CD4-positive, alpha-beta T cell treated with Interleukin-1 beta for 1 hour (primary cell): ENCODE results near the gene NR0B2.
A peak's percentile ranks its signal among the peaks of the same experiment; 100 is the strongest.
"Not testable (repeated sequence)": the region's sequence is repeated elsewhere in the genome, so short reads cannot be mapped to it uniquely, and the experiment has no call there.

Experiments
- DNase-seq, 2 donors: peaks; one replicate each; pipeline ENCODE4 v3.0.0-alpha.2; 2020 to 2022

Gene NR0B2, protein sequence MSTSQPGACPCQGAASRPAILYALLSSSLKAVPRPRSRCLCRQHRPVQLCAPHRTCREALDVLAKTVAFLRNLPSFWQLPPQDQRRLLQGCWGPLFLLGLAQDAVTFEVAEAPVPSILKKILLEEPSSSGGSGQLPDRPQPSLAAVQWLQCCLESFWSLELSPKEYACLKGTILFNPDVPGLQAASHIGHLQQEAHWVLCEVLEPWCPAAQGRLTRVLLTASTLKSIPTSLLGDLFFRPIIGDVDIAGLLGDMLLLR

DNA sequence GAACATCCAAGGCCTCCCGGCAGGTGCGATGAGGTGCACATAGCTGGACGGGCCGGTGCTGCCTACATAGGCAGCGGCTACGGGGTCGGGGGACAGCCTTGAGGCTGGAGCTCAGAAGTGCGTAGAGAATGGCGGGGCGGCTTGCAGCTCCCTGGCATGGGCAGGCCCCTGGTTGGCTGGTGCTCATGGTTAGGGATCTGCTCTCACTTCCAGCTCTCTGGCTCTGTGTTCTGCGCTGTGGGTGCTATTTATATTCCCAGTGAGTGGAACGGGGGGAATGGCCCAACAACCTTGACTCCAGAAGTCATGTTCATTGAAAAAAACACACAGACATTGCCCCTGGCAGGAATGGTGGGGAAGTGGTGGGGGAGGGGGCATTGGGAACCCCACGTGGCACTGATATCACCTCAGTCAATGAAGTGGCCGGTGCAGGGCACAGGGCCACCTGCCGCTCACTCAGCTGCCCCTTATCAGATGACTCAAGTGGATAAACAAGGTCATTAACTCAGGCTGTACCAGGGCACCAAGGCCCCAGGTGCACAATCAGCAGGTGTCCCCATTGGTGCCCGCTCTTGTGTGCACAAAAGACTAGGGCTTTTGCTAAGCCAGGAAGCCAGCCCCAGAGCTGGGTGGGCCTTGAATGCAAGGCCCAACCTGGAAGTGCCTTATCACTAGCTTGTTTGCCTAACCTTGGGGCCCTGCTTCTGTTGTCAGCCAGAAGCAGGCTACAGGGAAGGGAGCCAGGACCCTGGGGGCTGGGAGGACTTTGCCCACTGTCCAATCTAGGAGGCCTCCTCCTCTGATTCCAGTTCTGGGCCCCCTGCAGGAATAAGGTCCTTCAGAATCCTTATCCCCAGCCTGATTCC, at the start of gene NR0B2:
Gene NR0B2 (minus strand): TSS at position 222 of the 866 bp plus-strand sequence. CDS start 35 bp downstream, at position 187.
- DNase-seq = no peak

DNA sequence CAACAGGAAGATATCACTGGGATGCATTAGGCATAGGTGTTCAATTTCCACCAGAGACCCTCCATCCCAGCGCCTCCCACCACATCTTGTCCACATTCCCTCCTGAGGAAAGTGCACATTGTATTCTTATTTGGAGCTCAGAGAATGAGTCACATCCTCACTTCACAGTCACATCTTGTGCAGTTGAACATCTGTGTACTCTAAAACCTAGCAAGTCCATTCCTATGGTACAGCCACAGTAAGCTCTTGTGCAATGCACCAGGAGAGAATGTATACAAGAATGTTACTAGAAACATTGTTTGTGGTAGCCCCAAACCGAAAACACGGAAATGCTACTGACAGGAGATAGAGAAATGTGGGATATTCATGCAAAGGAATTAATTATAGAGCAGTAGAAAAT, 48.1 kb upstream of the NR0B2 start:
- no peak for DNase-seq

DNA sequence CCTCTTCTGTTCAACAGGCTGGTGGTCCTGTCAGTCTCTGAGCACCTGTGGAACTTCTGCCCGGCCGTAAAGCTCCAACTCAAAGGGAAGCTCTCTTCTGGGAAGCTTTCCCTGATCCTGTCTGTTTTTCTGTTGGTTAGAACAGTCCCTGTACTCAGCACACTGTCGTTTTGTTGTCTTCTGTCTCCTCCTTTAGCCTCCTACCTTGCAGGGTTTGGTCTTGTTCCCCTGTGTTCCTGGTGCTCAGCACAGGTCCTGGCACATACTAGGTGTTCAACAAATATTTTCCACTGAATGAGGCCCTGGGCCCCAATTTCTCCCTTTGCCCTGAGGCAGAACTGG, 46.8 kb upstream of the NR0B2 start:
- DNase-seq = no peak

DNA sequence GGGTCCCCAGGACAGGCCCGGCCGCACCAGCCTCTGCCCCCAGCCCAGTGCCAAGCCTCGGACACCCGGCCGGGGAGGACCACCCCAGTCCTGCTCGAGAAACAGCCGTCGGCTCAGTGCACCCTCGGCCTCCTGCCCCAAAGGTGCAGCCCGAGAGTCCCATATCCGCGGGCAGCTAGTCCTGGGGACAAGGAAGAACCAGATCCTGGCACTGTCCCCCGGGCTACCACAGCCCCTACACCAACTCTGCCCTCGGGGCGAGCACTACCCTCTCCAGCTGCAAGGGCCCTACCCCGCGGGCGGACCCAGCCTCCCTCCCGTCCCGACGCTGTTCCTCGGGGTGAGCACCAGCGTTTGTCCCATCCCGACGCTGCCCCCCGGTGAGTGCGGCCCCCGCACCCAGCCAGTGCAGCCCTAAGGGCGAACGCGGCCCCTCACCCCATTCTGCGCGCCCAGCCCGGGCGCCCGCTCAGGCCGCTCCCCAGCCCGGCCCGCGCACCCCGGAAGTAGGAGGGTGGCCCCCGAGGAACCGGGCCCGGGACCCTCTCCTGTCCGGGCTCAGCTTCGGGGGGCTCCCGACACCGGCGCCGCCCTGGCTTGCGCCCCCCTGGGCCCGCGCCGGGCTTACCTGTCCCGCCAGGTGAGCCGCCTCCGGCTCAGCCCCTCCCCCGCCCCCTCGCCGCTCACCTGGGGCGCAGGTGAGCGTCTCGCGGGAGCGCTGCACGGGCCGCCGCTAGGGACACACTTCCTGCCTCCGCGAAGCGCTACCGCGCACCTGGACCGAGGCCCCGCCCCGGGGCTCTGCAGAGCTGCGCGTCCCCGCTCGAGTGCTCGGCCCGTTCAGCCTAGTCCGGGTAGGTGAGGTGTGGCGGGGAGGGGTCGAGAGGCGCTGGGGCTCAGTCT, 46.2 kb upstream of the NR0B2 start, which contains the start of gene KDF1:
Gene KDF1 (minus strand): TSS at position 747 of the 903 bp plus-strand sequence. CDS start 8,088 bp downstream, outside the sequence.
- peak; percentile 66 to 67 for DNase-seq

DNA sequence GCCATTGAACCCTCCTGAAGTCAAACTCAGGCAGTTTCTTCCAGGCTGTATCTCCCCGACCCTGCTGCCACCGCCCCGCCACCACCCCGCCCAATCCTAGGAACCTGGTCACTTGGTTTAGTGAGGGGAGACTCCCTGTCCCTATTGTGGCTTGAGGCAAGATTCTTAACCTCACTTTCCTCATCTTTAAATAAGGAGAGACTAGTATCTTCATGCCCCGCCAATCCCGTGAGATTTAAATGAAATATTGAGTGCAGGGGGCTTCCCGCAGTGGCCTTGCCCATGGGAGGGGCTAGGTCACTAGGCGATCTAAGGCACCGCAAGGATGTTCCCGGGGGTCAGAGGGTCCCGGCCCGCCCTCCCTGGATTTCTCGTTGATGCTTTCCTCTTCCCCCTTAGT, 45.5 kb upstream of the NR0B2 start:
- DNase-seq = no peak

DNA sequence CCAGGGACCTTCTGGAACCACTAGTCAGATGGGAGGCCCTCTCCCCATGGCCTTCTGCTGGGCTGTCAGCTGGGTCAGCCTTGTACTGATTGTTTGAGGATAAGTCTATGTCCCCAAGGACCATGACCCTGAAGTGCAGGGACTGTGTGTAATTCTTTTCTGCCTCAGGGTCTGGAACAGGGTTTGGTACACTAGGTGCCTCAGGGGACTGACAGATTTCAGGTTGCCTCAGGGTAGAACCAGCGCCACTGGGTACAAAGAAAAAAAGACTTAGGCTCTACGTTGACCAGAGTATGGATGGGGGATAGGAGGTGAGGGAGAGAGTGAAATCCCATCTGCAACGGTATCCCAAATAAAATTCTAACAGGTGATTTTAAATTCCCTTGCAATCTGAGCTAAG, 43.5 kb upstream of the NR0B2 start:
- no peak for DNase-seq

DNA sequence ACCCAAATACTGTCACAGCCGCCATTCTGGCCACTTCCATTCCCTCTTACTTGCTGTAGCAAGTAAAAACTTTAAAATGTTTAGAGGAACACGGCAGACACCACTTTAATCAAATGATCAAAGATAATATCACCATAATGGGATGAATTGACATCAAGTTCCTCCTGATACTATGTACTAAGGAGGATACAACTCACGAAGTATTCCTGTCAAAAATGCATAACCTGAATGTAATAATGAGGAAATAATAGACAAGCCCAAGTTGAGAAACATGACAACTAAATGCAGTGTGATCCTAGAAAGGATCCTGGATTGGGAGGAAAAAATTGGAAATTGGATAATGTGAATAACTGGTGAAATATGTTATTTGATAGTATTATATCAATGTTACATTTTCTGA, 42.5 kb upstream of the NR0B2 start:
- no peak for DNase-seq

DNA sequence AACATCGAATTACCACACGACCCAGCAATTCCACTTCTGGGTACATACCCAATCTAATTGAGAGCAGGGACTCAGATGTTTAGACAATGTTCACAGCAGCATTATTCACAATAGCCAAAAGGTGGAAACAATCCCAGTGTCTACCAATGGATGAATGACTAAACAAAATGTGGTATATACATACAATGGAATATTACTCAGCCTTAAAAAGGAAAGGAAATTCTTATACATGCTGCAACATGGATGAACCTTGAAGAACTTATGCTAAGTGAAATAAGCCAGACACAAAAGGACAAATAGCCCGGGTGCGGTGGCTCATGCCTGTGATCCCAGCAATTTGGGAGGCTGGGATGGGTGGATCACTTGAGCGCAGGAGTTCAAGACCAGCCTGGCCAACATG, 39.6 kb upstream of the NR0B2 start:
- DNase-seq = no peak

DNA sequence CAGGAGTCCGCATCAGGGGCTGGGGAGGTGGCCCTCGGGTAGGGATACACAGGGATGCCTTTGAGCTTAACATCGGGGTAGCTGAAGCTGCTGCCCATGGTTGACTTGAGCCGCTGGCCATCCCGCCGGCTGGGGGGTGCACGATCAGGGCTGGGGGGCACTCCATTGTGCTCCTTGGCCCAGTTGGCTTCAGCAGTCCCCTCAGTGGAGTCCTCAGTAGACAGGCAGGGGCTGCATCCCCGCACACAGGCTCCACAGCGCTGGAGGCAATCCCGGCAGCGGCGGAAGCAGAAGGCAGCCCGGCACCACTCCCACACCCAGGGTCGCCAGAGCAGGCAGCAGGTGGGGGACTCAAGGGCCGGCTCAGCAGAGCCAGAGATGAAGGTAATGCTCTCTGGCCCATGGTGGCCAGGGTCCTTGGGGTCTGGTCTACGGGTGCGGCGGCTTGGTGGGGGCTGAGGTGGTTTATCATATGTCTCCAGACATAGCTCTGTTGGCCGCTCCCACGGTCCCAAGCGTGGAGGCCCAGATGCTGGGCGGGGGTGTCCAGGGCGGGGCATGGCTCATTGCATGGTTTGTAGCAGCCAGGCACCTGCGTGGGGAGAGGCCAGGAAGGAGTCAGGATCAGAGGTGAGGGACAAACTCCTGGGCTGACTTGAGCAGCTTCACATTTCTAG, 38.2 kb upstream of the NR0B2 start:
- DNase-seq = no peak

DNA sequence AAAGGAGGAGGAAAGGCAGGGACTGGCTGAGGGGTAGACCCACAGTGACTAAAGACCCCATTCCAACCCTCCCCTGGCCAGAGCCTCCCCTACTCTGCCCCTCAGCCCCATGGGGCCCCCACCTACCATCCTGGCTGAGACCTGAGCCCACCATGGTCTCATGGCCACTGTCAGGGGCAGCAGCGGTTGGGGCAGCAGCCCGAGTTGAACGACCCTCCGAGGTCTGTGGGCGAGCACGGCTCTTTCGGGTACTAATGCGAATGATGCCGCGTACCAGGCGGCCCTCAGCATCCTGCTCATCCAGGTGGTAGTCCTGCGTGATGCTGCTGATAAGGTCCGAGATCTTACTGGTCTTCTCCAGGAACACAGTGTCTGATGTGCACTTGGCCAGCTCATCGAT, 37.4 kb upstream of the NR0B2 start:
- no peak for DNase-seq

DNA sequence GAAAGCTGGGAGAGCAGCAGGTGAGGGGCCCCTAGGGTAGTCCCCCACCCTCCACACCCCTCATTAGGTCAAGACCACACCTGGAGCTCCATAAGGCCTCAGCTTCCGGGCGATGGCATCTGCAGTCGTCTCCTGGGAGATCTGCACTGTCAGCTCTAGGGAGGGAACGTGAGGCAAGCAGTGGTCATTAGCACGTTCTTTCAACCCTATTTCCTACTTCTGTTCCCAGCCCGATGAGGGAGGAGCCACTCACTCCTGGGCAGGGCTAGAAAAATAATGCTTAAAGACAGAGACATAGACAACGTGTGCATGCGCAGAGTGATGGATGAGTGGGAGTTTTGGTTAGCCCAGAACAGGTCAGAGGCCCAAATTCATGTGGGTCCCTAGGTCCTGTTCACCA, 36.8 kb upstream of the NR0B2 start:
- no peak for DNase-seq

DNA sequence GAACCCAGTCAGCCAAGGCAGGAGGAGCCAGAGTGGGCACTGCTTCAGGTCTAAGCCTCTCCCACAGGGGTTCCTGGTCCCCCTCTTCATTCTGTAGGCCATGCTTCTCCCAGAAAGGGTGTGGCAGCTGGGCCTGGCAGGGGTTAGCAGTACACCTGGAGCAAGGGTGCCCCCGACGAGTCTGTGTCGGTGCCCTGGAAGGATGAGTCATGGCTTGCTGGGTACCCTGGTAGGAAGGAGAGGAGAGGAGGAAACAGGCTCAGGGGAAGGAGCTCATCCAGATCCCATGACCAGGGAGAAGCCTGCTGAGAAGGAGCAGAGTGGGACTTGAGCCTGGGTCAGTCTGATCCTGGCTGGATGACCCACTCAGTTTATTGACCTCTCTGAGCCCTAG, 36.1 kb upstream of the NR0B2 start:
- no peak for DNase-seq

DNA sequence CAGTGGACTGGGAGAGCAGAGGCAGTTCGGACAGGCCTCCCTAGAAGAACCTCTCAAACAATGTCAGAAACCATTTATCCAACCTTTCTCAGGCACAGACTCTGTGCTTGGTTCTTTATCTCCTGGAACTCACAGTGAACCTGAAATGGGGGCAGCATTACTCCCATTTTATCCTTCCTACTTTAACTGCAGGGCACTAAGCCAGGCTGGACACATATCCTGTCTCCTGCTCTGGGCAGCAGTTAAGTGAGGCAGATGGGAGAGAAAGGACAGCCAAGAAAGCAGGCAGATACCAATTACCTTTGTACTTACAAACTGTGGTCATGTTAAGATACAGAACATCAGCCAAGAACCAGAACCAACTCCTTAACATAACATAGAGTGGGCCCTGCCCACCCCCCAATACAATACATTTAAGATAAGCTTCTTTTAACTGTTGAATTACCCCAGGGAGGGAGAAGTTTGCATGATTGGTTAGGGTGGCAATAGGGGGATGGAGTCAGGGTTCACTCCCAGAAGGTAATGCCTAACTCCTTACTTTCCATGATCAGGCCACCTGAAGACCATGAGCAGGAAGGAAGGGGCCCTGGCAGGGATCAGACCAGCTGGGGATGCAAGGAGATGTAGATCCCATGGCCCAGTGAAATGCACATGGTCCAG, 35.6 kb upstream of the NR0B2 start:
- DNase-seq = no peak

DNA sequence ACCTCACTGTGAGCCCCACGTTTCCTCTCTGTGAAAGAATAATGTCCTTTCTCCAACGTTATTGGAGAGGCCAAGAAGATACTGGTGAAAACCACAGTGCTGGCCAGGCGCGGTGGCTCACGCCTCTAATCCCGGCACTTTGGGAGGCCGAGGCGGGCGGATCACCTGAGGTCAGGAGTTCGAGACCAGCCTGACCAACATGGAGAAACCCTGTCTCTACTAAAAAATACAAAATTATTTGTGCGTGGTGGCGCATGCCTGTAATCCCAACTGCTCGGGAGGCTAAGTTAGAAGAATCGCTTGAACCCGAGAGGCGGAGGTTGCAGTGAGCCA, 34.9 kb upstream of the NR0B2 start:
- not testable (repeated sequence) for DNase-seq

DNA sequence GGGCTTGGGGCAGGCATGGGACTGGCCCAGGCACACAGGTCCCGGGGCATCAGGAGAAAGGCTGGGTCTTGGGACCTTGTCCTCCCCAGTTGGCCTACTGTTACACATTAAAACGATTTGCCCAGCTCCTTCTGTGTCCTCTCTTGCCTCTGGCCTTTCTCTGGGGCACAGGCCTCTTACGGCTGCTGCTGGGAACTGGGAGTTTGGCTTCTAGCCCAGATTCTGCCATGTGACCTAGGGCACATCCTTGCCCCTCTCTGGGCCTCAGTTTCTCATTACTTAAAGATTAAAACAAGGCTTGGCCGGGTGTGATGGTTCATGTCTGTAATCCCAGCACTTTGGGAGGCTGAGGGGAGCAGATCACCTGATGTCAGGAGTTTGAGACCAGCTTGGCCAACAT, 32.5 kb upstream of the NR0B2 start:
- no peak for DNase-seq

DNA sequence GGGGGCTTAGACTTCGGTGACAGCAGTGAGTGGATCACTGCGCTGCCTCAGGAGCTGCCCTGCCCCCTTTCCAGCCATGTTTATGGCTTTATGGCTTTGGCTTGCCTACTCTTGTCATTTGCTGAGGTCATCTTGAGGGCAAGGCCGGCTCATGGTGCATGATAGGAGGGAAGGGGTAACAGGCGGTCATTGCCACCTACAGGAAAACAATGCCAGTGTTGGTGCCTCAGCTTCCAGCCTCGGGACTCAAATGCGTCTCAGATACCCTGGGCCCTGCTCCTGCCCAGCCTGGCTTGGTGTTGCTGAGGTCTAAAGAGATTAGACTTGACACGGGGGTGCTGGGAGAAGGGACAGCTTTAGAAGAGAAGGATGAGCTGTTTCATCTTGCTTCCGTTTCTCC, 32.0 kb upstream of the NR0B2 start:
- DNase-seq = no peak

DNA sequence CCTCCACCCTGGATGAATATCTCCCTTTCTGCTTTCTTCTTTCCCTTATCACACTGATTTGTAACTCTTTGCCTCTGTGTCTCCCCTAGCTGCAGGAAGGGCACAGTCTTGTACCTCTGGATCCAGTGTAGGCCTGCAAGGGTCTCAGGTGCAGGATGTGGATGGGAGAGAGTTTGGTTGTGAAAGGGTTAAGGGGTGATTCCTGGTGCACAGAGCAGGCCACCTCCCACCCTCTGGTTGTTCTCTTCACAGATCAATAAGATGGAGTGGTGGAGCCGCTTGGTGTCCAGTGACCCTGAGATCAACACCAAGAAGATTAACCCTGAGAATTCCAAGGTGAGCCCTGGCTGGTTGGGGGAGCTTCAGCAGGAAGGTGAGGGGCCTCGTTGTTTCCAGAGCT, 31.4 kb upstream of the NR0B2 start:
- no peak for DNase-seq

DNA sequence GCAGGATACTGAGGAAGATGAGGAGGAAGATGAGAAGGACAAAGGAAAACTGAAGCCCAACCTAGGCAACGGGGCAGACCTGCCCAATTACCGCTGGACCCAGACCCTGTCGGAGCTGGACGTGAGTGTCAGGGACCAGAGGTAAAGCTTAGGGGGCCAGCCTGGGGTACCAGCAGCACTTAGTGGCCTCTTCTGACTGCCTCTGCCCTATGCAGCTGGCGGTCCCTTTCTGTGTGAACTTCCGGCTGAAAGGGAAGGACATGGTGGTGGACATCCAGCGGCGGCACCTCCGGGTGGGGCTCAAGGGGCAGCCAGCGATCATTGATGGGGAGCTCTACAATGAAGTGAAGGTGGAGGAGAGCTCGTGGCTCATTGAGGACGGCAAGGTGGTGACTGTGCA, 28.9 kb upstream of the NR0B2 start:
- DNase-seq = no peak

DNA sequence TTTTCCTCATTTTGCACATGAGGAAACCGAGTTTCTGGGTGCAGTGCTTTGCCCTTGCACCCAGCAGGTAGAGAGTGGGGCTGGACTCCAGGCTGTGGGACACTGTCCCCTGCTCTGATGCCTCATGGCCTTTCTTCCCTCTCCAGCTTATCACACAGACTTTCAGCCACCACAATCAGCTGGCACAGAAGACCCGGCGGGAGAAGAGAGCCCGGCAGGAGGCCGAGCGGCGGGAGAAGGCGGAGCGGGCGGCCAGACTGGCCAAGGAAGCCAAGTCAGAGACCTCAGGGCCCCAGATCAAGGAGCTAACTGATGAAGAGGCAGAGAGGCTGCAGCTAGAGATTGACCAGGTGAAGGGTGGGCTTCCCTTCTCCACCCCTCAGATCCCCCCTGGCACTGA, 27.5 kb upstream of the NR0B2 start:
- DNase-seq = no peak

DNA sequence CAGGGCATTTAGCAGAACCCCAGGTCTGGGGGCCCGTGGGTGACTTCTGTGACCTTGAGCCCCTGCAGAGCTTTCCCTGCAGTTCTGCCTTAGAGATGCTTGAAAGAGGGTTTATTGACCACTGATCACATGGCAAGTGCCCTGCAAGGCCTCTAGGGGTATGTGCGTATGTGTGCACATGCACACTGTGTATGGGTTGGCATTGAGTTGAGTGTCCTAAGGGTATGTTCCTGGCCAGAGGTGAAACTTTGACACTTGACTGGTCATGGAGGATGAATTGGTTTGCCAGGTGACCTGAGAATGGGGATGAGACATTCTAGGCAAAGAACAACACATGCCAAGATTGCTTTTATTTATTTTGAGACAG, 24.9 kb upstream of the NR0B2 start:
- DNase-seq = no peak

DNA sequence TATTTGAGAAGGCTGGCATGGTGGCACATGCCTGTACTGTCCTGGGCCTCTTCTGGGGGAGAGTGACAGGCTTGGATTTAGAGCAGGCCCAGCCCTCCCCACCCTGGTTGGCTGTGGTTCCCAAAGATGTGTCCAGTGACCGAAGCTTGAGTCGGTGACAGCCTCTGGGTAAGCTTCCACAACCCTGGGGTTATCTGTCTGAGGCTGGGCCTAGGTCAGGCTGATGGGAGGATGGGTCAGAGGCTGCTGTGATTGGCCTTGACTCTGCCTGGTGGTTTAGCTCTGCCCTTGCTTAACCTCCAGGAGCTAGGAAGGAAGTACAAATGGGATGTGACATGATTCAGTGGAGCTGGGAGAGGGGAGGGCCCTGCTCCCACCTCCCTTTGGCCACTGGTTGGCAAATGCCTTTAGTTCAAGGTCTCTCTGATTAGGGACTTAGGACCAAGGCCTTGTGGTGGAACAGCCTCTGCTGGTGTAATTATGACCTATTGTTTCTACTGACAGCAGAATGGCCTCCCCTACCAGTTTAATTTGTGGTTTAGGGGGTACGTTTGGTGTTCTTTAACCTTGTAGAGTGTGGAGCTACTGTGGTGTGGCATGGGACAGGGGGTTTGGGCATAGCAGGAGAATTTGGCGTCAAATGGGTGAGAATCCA, 24.4 kb upstream of the NR0B2 start:
- no peak for DNase-seq

DNA sequence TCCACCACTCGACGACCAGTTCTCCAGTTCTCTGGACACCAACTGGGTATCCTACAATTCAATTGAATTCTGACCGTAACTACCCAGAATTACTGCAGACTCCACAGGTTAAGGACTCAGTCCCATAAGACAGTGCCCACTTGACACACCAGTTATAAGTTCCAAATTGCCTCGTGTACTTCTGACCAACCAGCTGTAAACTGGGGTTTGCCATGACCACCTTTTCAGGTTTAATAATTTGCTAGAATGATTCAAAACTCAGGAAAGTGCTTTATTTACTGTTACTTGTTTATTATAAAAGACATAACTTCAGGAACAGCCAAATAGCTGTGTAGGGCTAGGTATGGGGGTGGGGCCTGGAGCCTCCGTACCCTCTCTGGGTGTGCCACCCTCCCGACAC, 23.0 kb upstream of the NR0B2 start:
- no peak for DNase-seq
